NAMALWA (cell line): ENCODE measurements around the gene KCNK7.

ENCODE experiments used
- DNase-seq: peaks from one replicate; pipeline ENCODE4 v3.0.0-alpha.2; 2015; ENCODE audit warnings: low spot score

KCNK7 gene

DNA sequence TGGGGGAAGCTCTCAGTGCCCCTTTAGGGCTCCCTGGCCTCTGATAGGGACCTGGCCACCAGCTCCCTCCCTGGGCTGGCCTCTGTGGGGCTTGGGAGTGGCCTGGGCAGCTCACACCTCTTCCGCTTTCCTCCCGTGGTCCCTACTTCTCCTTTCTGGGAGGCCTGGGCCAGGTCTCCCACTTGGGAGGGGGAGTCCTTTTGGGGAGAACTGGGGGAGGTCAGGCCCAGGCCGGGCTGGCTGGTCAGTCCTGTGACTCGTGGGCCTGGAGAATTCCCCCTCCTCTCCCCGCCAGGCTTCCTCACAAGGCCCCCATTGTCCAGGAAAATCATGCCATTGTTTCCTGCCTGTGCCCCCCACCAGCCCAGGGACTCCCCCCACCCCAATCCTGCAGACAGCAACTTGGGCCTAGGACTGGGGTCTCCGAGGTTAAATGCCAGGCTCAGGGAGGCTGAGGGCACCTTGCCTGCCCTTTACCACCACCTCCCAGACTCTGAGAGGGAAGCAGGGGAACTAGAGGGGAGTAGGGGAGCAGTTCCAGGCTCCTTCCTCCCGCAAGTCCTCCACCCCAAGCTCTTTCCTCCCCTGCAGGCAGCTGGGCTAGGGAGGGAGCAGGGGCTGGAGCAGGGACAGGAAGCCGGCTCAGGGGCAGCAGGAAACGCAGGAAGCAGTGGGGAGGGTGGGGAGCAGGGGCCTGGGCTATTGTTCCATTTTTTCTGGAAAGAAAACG, 15.6 kb upstream of the KCNK7 start:
- no peak for DNase-seq

DNA sequence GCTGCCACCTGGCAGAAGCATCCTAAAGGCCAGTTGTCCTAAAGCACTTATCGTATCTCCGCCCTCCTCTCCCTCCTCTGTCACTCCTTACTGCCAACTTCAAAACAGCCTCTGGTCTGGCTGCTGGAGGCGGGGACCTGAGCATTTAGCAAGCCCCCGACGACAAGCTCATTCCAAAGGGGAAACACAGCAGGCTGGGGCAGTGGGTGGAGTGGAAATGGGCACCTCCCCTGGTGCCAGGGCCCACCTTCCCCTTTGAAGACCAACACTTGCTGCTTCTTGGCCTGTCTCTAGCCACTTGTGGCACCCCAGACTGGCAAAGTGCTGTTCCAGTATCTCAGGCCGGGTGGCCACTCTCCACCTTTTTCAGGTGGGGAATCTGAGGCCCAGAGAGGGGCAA, 14.8 kb upstream of the KCNK7 start:
- DNase-seq: no peak

DNA sequence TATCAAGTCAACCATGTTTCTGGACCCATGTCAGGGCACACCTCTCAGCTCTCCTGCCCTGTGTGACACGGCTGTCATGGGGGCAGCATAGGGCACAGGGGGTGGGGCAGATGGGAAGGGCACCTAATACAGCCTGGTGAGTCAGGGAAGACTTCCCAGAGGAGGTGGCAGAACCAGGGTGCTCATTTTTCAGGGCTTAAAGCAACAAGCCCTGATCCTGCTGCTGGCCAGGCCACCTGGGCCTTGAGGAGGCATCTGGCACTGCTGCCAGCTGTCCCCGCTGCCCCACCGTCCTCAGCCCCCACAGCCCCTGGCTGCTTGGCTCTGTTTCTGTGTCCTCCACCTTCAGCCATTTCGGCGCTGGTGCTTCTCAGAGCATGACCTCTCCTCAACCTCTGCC, 14.1 kb upstream of the KCNK7 start:
- no peak for DNase-seq

DNA sequence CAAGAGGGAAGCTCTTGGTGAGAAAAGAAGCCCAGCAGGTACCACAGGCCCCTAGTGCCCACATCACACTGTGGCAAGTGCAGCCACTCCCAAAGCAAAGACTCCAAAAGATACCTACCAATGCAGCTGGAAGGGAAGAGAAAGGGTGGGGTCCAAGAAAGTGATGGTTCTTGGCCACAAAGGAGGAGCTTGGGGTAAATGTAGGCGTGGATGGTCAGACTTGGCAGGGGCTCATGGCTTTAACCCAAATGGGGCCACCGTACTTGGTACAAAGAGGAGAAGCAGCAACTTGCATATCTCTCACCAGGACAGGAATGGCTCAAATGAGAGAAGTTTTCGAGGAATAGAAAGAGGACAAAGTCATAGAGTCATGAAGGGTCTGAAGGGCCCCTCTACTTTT, 13.6 kb upstream of the KCNK7 start:
- DNase-seq: no peak

DNA sequence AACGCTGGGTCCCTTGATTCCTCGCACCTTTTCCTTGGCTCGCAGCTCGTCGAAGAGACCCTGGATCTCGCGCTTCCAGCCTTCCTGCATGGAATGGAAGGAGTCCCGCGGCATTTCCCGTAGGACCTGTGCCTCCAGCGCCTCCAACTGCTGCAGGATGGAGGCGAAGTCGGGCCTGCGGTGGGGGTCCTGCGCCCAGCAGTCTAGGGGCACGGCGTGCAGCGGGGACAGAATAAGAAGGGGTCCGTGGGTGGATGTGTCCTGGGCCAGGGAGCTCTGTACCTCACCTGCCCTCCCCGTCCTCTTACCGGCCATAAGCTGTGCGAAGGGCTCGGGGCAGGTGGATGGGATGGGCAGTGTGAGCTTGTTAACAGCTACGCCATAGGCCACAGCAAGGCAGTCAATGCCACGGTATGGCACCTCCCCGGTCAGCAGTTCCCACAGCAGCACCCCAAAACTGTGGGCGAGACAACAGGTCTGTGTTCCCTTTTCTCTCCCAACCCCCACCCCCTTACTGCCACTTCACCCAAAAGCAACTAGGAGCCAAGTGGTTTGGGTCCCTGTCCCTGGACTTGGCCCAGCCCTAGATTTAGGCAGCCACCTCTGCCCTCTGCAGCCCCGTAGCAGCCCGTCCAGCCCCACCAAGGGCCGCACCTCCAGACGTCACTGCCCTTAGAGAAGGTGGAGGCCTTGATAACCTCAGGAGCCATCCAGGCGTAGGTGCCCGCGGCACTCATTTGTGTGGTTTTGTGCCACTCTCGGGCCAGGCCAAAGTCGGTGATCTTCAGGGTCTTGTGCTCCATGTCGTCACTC, 12.2 kb upstream of the KCNK7 start:
- DNase-seq: no peak

DNA sequence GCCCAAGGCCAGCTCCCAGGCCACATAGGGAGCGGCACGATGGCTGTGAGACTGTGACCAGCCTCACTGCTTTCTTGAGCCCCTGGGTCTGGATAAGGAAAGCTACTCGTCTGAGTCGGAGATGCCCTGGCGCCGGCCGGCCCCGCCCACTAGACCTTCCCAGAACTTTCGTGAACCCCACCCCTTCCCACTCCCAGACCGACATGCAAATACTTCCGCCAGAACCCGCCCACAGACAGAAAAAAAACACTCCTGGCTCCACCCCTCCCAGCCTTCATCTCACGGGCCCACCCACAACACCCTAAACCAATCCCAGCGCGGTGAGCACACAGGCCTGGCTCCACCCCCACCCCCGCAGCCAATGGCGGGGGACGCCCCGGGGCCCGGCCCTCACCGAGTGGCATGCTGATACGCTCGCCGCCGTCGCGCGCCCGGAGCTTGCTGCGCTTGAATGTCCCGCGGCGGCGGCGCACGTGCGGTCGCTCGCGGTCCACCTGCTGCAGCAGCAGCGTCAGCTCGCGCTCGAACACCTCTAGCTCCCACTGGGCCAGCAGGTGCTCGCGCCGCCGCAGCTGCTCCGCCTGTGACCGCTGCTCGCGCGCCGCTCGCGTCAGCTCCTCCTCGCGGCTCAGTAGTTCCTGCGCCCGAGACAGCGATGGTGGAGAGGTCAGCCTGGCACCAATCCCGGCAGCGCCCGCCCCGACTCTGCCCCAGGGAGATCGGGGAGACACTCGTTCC, 11.4 kb upstream of the KCNK7 start:
- DNase-seq: peak; percentile 48

DNA sequence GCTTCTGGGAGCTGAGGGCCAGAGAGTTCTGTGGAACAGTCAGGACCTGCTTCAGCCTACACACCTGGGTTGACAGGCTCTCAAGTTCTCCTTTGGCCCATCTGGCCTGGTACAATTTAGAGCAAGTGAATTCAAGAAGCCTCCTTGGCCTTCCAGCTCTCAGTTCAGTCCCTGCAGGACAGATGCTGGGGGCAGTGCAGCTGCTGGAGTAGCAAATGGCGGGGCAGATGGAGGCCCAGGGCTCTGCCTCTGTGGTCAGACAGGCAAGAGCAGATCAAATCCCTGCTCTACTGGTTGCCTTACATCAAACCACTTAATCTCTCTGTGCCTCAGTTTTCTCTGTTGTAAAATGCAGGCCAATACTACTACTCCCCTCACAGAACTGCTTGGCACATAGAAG, 8.7 kb upstream of the KCNK7 start:
- DNase-seq: no peak

DNA sequence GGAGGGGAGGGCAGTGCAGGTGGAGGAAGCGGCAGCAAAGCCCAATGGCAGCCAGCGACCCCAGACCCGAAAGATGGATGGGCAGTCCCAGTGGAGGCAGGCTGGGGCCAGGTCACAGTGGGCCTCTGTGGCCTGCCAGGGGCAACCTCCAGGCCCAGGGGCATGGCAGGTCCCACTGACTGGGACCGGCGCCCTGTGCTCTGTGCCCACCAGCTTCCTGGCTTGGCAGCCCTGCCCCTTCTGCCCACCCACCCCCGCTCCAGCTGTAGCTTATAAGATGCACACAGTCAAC, 4.3 kb upstream of the KCNK7 start:
- DNase-seq: no peak

DNA sequence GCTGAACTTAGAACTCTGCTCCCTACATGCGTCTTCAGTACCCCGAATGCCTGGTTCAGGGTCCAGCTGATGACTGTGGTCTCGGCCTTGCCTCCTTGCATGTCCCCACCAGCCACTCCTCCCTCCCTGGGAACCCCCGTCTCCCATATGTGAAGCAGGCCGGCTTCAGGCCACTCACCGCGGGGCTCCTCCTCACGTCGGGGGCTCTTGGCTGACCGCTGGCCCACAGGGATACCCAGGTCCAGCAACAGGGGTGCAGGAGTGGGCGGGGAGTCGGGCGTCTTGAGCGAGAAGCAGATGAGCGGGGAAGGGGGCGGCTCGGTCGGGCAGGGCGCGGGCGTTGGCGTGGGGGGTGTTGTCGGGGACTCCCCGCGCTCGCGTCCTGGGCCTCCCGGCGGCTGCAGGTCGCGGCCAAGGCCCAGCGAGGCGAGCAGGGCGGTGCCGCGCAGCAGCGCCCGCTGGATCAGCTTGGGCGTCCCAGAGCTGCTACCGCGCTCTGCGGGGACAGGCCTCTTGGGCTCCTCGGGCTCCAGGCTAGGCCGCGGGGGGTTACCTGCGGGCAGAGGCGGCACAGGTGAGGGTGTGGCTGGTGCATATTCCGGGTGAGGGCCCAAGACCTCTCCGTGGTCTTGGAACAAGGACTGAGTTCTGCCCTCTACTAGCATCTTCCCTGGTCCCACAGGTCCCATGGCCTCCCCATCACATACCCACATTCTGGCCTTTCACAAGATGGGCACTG, 3.8 kb upstream of the KCNK7 start:
- DNase-seq: no peak

DNA sequence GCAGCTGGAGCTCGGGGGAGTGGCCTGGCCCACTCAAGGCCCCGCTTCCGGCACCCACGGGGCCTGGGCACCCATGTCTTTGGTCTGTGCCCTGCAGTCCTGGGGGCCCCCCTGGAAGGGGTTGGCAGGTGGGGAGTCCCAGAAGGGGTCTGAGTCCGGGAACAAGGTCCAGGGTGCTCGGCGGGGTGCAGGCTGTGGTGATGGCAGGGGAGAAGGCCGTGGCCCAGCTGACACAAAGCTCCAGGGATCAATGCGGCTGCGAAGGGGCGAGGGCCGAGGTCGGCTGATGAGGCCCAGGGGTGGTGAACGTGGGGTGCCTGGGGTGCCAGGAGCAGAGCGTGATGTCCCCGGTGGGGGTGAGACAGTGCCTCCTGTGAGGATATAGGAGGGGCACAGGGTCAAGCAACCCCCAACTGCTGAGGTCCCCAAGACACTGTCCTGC, 2.7 kb upstream of the KCNK7 start:
- DNase-seq: no peak

DNA sequence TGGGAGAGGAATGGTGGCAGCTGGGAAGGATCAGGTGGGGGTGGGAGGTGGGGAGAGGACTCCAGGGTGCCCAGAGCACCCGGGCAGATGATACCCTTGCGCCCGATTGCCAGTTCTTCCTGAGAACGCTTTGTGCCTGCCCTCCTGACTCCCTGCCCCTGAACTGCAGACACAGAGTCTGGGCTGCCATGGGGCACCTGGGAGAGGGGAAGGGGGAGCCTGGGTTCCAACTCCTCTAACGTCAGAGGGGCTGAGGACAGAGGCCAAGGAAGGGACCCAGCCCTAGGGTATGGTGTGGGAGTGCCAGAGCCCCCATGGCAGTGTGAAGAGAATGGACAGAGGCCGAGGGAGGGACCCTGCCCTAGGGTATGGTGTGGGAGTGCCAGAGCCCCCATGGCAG, 920 bp upstream of the KCNK7 start:
- DNase-seq: no peak

DNA sequence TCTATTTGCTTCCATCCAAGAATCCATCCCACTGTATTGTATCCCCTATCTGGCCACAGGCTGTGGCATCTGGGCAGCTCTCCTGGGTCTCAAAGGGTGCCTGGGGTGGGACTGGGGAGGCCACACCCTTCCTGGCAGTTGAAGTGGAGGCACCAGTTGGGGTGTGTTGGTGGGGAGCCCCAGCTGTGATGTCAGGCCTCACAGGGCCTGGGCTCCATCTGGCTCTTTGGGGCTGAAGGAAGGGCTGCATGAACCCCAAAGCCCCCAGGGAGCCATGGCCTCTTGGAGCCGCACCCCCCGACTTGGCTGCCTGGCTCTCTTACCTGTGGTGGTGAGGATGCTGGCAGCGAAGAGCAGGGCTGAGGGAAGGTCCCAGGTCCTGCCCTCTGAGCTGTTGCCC, 469 bp downstream of the KCNK7 start:
- no peak for DNase-seq

DNA sequence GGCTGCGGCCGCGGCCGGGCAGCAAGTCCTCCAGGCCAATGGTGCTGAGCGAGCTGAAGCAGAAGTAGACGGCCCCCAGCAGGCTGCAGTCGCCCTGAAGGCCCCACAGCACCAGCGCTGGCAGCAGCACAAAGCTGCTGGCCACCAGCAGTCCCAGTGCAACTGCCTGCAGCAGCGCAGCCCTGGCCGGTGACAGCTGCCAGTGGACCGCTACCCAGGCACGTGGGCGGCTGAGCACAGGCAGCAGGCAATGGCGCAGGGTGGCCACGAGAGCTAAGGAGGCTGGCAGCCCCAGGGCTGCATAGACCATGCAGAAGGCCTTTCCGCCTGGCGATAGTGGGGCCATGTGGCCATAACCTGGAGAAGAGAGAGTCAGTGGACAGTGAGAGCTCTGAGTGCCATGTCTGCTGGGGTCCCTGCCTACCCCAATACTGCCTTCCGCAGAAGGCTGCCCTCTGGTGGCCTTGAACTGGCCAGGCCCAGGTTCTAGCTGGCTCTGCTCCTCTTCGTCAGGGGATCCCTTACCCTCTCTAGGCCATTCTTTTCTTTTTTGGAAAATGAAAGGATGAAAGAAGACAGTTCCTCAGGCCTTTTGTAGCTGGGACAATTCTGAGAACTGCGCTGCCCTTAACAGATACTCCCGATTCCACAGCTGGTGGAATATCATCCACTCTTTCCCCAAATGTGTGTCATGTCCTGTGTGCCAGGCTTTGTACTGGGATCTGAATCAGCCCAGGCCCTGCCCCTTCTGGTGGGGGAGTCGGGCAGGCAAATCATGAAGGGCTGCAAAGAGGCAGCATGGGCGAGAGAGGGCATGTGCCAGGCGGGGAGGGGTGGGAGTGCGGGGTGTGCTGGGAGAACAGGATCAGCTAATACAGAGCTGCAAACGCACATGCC, 1.8 kb downstream of the KCNK7 start:
- peak; percentile 63 for DNase-seq

DNA sequence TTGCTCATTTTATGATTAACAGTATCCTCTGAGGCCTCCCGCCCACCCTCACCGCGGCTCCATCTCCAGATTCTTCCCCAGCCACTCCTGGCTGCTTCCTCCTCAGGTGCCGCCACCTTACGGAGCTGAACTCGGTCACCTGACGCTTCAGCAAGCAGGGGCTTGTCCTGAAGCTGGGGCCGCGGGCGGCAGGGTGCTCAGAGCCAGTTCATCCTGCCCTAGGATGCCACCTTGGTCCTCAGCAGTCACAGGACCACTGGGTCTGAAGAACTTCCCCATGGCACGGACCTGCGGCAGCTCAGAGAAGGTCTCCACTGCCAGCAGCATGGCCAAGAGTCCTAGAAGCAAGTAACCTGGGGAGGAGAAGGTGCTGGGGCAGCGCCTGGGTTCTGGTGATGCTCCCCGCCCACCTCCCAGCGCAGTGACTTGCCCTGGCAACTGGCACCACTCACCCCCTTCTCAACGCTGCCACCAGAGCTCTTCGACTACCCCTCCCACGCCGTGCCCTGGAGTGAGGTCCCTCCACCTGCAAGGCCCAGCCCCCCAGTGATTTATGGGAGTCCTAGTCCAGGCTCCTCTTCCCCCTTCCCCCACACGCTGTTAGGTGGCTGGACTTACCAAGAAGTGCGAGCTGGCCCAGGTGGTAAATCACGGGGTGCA, 2.6 kb downstream of the KCNK7 start:
- no peak for DNase-seq

DNA sequence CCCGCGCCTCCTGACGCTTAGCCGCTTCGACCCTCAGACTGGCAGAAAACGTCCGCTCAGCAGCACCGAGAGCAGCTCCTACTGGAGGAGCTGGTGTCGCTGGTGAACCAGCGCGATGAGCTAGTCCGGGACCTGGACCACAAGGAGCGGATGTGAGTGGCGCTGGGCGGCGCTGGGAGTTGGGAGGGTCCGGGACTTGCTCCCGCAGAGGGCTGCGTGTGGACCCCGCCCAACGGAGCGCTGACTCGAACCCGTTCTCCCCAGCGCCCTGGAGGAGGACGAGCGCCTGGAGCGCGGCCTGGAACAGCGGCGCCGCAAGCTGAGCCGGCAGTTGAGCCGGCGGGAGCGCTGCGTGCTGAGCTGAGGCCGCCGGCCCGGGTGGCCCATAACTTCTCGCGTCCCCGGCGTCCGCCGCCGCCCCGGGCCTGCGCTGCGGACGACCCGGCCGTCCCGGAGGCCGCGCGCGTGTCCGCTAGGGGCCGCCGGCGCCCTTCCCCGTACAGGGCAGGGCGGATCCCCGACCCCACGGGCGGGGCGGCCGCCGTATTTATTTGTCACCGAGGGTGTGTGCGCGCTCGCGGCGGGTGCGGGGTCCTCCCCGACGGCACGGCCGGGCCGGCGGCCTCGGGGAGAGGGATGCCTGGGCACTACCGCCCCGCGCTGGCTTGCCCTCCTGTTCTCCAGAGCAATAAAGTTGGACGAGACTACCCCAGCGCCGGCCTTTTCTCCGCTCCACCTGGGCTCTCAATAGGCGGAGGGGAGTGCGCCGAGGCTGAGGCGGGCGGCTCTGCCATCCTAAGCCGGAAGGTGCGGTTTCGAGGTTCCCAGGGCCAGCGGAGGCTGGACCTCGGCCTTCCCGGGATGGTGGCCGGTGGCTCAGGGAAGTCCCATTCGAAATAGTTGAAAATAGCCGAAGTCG, 3.4 kb downstream of the KCNK7 start:
- no peak for DNase-seq

DNA sequence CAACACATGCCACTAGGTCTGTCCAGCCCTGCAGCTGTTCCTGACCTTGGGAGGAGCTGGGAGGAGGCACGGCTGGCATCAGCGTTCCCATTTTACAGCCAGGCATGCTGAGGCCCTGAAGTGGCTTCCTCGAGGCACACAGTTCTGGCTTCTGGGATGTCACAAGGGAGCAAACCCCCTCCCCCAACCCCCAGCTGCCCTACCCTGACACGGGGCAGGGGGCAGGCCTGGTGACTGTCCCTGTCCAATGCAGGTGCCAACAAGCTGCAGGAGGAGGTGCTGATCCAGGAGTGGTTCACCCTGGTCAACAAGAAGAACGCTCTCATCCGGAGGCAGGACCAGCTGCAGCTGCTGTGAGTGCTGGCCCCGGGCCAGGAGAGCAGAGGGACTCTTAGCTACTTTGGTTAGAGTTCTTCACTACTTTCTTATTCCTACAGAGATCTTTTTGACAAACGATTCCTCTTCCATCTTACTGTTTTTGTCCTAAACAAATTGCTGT, 5.3 kb downstream of the KCNK7 start:
- DNase-seq: peak; percentile 85

DNA sequence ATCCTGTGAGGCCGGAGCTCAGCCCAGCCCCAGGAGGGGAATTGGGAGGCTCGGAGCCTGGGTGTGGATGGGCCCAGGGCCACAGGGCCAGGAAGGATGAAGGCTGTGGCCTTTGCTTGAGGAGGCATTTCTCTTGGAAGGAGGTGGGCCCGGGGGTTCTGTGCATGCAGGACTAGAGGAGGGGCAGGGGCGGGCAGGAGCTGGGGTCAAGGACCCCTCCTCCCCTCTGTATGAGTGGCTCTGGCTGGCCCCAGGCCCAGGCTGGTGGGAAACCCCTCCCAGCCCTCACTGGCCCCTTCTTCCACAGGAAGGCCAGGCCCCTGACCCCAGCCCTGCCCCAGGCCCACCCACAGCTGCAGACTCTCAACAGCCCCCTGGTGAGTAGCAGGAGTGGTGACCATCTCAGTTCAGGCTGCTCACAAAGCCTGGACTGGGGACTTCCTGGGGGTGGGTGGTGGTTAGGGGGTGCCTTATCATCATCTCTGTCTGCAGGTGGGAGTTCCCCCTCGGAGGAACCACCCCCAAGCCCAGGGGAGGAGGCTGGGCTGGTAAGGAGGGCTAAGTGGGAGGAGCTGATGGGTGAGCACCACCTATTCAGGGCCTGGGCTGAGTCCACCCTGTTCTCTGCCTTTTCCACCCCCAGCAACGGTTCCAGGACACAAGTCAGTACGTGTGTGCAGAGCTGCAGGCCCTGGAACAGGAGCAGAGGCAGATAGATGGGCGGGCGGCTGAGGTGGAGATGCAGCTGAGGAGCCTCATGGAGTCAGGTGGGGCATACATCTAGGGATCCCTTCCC, 6.0 kb downstream of the KCNK7 start:
- DNase-seq: peak; percentile 83

DNA sequence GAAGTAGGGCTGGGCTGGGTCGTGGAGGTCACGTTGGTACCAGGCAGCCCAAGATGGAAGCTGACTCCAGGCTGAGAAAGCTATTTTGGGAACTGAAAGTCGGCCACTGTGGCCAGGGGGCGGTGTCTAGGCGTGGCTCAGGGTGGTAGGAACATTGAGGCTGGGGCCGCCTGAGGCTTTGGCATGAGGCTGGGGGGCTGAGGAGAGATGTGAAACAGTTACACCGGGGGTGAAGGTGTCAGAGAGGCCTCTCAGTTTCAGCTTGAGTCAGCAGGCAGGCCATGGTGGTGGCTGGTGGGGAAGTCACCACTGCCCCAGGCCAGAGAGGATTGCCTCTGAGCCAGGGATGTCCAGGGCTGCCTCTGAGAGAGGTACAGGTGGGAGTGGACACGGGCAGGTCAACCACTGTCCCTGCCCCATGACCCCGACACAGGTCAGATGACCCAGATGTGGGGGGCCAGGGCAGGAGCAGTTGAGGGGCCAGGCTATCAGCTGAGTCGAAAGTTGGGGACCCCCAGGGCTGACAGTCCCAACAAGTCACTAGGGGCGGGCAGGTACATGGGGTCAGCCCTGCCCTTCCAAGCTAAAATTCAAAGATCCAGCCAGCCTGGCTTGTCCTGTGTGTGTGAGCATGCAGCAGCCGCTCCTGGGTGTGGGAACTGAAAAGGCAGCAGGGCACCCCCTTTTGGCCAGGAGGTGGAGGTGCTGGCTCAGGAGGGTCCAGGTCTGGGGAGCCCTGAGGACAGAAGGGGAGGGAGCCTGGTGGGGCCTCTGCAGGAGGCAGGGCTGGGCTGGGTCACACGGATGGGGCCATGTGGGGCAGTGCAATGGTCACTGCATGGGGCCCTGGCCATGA, 7.2 kb downstream of the KCNK7 start:
- peak; percentile 84 for DNase-seq
